Diencephalon (tissue), 1 donor: Measurements from ENCODE around the gene ZBTB16. TPM values are rescaled to one million over a fixed set of nuclear protein-coding genes. Genes with fewer than 3 reads are reported as not detected.

Experiments used
- total RNA-seq: library from RNA; depleted of rRNA; stranded (reverse); fragments of >200 nt; gene quantifications from one replicate; pipeline ENCODE4 v1.2.3, GENCODE V29; 2014

The ZBTB16 gene, protein sequence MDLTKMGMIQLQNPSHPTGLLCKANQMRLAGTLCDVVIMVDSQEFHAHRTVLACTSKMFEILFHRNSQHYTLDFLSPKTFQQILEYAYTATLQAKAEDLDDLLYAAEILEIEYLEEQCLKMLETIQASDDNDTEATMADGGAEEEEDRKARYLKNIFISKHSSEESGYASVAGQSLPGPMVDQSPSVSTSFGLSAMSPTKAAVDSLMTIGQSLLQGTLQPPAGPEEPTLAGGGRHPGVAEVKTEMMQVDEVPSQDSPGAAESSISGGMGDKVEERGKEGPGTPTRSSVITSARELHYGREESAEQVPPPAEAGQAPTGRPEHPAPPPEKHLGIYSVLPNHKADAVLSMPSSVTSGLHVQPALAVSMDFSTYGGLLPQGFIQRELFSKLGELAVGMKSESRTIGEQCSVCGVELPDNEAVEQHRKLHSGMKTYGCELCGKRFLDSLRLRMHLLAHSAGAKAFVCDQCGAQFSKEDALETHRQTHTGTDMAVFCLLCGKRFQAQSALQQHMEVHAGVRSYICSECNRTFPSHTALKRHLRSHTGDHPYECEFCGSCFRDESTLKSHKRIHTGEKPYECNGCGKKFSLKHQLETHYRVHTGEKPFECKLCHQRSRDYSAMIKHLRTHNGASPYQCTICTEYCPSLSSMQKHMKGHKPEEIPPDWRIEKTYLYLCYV
- total RNA-seq = 6.7 TPM

GRCh38 chr11:114059278-114059983, at the start of gene ZBTB16:
Gene ZBTB16 (plus strand): TSS chr11:114059711. CDS start chr11:114063301, 3,590 bp downstream.

GRCh38 chr11:114295676-114296604, 236.4 kb downstream of the ZBTB16 start, which contains the start of gene NNMT:
Gene NNMT (plus strand): TSS chr11:114296399. CDS start chr11:114296557, 158 bp downstream.

Other genes starting within 250 kb of the ZBTB16 start
- 28.8 TPM for gene USP28, start 184.1 kb upstream of the ZBTB16 start, total RNA-seq
- gene HTR3B, start 154.9 kb upstream of the ZBTB16 start, total RNA-seq = 0.23 TPM
- 0.23 TPM for gene HTR3A, start 84.6 kb upstream of the ZBTB16 start, total RNA-seq
- 0.92 TPM for gene NNMT, start 236.7 kb downstream of the ZBTB16 start, total RNA-seq